D721Med (cell line): ENCODE results near the gene EIF3B.
"Not testable (repeated sequence)": the region's sequence is repeated elsewhere in the genome, so short reads cannot be mapped to it uniquely, and the experiment has no call there.

Experiments used
- DNase-seq: peaks from one replicate; pipeline ENCODE4 v3.0.0; 2011; ENCODE audit warnings: low spot score; ENCODE audit not compliant: insufficient read length
- FAIRE-seq: peaks from 2 replicates; lab custom pipeline; 2011; peaks lifted over from hg19 to GRCh38; lab: Jason Lieb, UNC
- TF ChIP-seq, protein P1 (sequence below): IDR thresholded peaks from 2 replicates; pipeline ENCODE4 v1.5.1; 2012; ENCODE audit warnings: mild to moderate bottlenecking, control low read depth; ENCODE audit not compliant: insufficient read depth; ENCODE audit errors: missing control alignments

EIF3B gene

DNA sequence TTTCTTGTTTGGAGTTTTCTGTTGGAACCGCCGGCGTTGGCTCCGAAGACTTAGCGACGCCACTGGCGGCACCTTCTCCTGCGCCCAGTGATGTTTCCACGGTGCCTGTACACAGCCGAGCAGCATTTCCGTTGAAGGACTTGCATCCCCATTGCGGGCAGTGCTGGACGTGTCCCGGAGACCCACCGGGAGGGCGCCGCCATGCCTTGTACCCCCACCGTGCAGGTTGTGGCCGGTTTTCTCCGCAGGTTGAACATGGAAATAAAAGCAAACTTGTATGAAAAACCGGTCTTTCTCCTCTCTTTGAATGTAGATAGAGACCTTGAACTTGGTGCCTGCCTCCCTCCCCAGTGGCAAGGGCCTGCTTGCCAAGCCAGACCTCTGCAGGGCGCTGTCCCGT is 25.8 kb downstream of the EIF3B start:
- TF ChIP-seq, protein P1, sequence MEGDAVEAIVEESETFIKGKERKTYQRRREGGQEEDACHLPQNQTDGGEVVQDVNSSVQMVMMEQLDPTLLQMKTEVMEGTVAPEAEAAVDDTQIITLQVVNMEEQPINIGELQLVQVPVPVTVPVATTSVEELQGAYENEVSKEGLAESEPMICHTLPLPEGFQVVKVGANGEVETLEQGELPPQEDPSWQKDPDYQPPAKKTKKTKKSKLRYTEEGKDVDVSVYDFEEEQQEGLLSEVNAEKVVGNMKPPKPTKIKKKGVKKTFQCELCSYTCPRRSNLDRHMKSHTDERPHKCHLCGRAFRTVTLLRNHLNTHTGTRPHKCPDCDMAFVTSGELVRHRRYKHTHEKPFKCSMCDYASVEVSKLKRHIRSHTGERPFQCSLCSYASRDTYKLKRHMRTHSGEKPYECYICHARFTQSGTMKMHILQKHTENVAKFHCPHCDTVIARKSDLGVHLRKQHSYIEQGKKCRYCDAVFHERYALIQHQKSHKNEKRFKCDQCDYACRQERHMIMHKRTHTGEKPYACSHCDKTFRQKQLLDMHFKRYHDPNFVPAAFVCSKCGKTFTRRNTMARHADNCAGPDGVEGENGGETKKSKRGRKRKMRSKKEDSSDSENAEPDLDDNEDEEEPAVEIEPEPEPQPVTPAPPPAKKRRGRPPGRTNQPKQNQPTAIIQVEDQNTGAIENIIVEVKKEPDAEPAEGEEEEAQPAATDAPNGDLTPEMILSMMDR: no peak
- FAIRE-seq (no peak), DNase-seq (no peak)

- no peak for DNase-seq
- TF ChIP-seq, protein P1: no peak
- no peak for FAIRE-seq
Measured at GRCh38 chr7:2381227-2381626, 26.6 kb downstream of the EIF3B start.

DNA sequence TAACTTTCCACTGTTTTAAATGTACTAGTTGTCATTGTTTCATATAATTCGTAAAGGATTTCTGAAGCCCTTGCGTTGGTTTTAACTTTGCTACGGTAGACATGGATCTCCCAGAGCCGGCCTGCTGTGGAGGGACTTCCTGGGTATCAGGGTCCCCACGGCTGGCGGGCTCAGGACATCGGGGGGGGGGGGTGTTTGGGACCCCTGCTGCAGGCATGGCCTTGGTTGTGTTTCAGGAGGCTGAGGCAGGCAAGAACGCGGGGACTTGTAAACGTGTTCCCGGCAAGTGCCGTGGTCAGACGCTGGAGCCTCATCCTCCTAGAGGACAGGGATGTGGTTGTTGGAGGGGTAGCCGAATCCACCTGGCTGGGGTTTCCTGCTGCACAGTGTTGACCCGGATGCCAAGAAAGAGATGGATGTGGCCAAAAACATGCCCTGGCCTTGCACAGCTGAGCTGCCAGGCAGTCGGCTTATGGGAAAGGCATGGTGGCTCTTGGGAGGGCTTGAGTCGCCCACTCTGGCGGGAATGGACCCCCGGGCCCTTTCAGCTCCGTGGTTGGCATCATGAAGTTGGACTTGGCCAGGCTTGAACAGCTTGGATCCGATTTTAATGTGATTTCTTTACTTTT is 27.4 kb downstream of the EIF3B start:
- DNase-seq (no peak), FAIRE-seq (no peak)
- TF ChIP-seq, protein P1: no peak

DNA sequence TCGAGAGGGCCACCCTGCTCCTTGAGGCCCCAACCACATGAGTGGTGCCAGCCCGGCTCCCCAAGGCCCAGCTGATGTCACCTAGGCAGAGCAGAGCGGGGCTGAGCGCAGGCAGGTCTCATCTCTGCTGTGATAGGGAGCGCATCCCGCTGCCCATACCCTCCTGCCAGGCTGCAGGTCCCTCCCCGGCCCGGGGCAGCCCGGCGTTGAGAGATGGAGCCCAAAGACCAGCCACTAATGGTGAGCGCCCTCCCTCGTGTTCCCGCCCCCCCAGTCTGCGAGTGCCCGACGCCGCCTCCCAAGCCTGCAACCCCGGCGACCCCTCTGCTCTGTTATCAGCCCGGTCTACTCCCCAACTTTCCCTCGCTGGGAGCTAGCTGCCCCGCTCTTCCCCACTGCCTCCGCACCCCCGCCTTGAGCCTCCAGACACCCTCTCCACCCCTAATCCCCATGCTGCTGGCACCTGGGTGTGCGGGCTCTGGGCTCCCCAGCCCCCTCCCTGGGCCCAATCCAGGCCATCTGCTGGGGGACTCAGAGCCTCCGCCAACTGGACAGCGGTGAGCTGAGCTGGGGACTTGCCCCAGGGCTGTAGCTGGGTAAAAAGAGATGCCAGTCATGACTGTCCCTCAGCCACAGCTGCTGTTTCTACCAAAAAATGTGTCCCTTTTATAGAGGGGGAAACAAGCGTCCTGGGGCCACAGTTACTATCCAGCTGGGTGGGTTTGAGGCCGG is 29.1 kb downstream of the EIF3B start:
- TF ChIP-seq, protein P1: no peak
- DNase-seq (peak; percentile 90), FAIRE-seq (no peak)

DNA sequence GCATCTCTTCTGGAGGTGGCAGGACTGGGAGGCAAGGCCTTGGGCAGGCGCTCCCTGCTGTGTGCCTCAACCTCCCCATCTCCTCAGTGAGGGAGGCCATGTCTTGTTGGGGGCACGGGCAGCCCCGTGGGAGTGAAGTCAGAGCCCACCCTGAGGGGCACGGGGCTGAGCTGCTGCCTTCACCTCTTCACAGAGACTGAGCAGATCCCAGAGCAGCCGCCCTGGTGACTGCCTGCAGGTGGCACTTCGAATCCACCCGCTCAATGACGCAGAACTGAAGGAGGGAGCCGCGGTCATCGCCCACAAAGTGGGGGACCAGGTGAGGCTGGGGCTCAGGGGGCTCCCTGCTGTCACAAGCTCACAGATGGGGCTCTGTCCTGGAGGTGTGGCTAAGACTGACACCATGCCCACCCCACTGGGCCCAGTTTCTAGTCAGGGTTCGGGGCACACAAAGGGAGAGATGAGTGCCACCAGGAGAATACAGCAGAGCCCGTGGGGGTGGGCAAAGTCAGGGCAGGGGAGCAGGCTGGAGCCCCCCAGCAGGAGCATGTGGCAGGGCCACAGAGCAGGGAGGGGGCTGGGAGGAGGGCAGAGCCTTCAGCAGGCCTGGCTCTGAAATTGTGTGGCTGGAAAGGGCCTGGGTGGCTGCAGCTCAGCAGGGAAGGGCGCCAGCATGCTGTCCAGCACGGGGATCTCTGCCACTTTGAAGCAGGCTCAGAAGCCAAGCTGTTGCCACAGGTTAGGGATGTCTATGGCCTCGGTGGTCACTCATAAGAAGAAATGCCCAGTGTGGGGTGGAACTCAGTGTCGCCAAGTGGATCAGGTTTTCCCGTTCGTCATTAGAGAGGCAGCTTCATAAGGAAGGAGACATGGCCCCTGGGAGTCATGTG is 30.0 kb downstream of the EIF3B start:
- no peak for FAIRE-seq
- TF ChIP-seq, protein P1: peak; percentile 16

GRCh38 chr7:2386122-2386521 is 31.5 kb downstream of the EIF3B start:
- FAIRE-seq: not testable (repeated sequence)

More for the DNA sequence above, 30.0 kb downstream of the EIF3B start:
- DNase-seq: no peak

GRCh38 chr7:2386964-2387669 is 32.5 kb downstream of the EIF3B start:
- TF ChIP-seq, protein P1: no peak

More at GRCh38 chr7:2386122-2386521, 31.5 kb downstream of the EIF3B start:
- not testable (repeated sequence) for DNase-seq

More at GRCh38 chr7:2386964-2387669, 32.5 kb downstream of the EIF3B start:
- FAIRE-seq: no peak
- DNase-seq: no peak
